GM12878 (cell line): ENCODE measurements around the gene ITGB2. TPM values are rescaled to one million over a fixed set of nuclear protein-coding genes. Genes with fewer than 3 reads are reported as not detected.
A peak's percentile ranks its signal among the peaks of the same experiment; 100 is the strongest.

ENCODE experiments used
- ATAC-seq: fragments of 200-7000 bp; cut with Tn5 transposase; 3 replicates; pipeline ENCODE4 v1.9.1; 2020; ENCODE audit warnings: mild to moderate bottlenecking, moderate library complexity
- BruUV-seq: library from RNA; stranded (reverse); fragments of 400-500 nt; replicated peaks from 2 replicates; lab custom pipeline; 2021; lab: Mats Ljungman, UMichigan
- CTCF ChIA-PET: fragments of 300-600 bp; sonication (Branson Sonifier 250); formaldehyde crosslinking; extraction: SDS; loops from one replicate; lab custom pipeline; 2021; ENCODE audit warnings: inconsistent platforms; lab: Yijun Ruan, JAX
- POLR2A ChIA-PET: fragments of 350-600 bp; formaldehyde crosslinking; extraction: SDS; loops from one replicate; lab custom pipeline; 2021; ENCODE audit warnings: inconsistent platforms; lab: Charles Lee
- RAD21 ChIA-PET: fragments of 300-600 bp; sonication (Branson Sonifier 250); formaldehyde crosslinking; loops from one replicate; lab custom pipeline; 2023; ENCODE audit warnings: antibody characterized with exemption; ENCODE audit not compliant: unreplicated experiment; lab: Charles Lee
- SMC1A ChIA-PET: fragments of 300-600 bp; sonication (Branson Sonifier 250); formaldehyde crosslinking; loops from one replicate; lab custom pipeline; 2023; ENCODE audit not compliant: unreplicated experiment, uncharacterized antibody; lab: Charles Lee
- DNase-seq: peaks from one replicate; pipeline ENCODE4 v3.0.0-alpha.2; 2011; ENCODE audit warnings: low read depth, low spot score
- FAIRE-seq: peaks from 3 replicates; lab custom pipeline; 2011; peaks lifted over from hg19 to GRCh38; lab: Jason Lieb, UNC
- H2AFZ ChIP-seq: 2 replicates; pipeline ENCODE4 v1.6.0; 2011; ENCODE audit warnings: low read depth, low read length, control low read depth; ENCODE audit not compliant: control insufficient read depth
- H3K27ac ChIP-seq: 2 replicates; pipeline ENCODE4 v1.5.1; 2011; ENCODE audit warnings: control low read depth; ENCODE audit not compliant: control insufficient read depth, insufficient read depth
- H3K27me3 ChIP-seq, 2 experiments: replicated peaks in 1 of 2; 2 replicates each; pipeline versions ENCODE4 v1.6.0 to v1.6.1; 2011; ENCODE audit warnings: low read length in 1 of 2; ENCODE audit not compliant: control insufficient read depth in 2 of 2, insufficient read depth in 2 of 2
- H3K36me3 ChIP-seq, 2 experiments: 2 replicates each; pipeline ENCODE4 v1.5.1; 2011; ENCODE audit warnings: low read length in 1 of 2; ENCODE audit not compliant: control insufficient read depth in 2 of 2, insufficient read depth in 2 of 2
- H3K4me1 ChIP-seq: 2 replicates; pipeline ENCODE4 v1.6.1; 2011; ENCODE audit warnings: mild to moderate bottlenecking, low read length, moderate library complexity, mixed read lengths; ENCODE audit not compliant: control insufficient read depth, insufficient read depth
- H3K4me2 ChIP-seq: 2 replicates; pipeline ENCODE4 v1.6.0; 2011; ENCODE audit warnings: control low read depth; ENCODE audit not compliant: control insufficient read depth, insufficient read depth
- H3K4me3 ChIP-seq: fragments of 200-600 bp; sonication (generic); 2 replicates; pipeline ENCODE4 v1.5.1; 2016
- H3K79me2 ChIP-seq: 2 replicates; pipeline ENCODE4 v1.6.0; 2011; ENCODE audit warnings: low read length; ENCODE audit not compliant: control insufficient read depth, insufficient read depth
- H3K9ac ChIP-seq: 2 replicates; pipeline ENCODE4 v1.8.0; 2011; ENCODE audit warnings: low read length, control low read depth, mixed read lengths; ENCODE audit not compliant: control insufficient read depth, insufficient read depth
- H3K9me3 ChIP-seq: replicated peaks from 3 replicates; pipeline ENCODE4 v1.5.1; 2011; ENCODE audit warnings: mild to moderate bottlenecking, low read length; ENCODE audit not compliant: control insufficient read depth, insufficient read depth
- H4K20me1 ChIP-seq: 2 replicates; pipeline ENCODE4 v1.6.0; 2011; ENCODE audit not compliant: control insufficient read depth, insufficient read depth
- CBX5 ChIP-seq: sonication (generic); IDR thresholded peaks from 2 replicates; pipeline ENCODE4 v1.6.1; 2016; ENCODE audit warnings: low read depth, moderate library complexity, mild to moderate bottlenecking, inconsistent platforms
- CTCF ChIP-seq, 3 experiments: IDR thresholded peaks in 2 of 3; conservative IDR thresholded peaks in 1 of 3; 2 replicates each; pipeline ENCODE4 v1.5.1; 2011; ENCODE audit warnings: low read depth in 3 of 3, low read length in 3 of 3, mild to moderate bottlenecking in 3 of 3, control low read depth in 2 of 3, moderate library complexity in 2 of 3, inconsistent platforms in 1 of 3, mixed read lengths in 1 of 3; ENCODE audit not compliant: control insufficient read depth in 2 of 3, insufficient read depth in 1 of 3; ENCODE audit errors: extremely low read depth in 1 of 3
- HDAC6 ChIP-seq: fragments of 200-600 bp; sonication (generic); IDR thresholded peaks from one replicate; pipeline ENCODE4 v1.8.0; 2017; ENCODE audit warnings: antibody characterized with exemption; ENCODE audit not compliant: unreplicated experiment
- MTA3 ChIP-seq: IDR thresholded peaks from 2 replicates; pipeline ENCODE4 v1.6.1; 2012; ENCODE audit warnings: low read length, inconsistent platforms, borderline replicate concordance
- NFYA ChIP-seq: IDR thresholded peaks from 2 replicates; pipeline ENCODE4 v1.6.1; 2011; ENCODE audit warnings: low read depth, mild to moderate bottlenecking, low read length, improper control_type of control experiment, borderline replicate concordance
- NR2C1 ChIP-seq: fragments of 450-650 bp; IDR thresholded peaks from 2 replicates; pipeline ENCODE4 v1.6.1; 2017; ENCODE audit warnings: antibody characterized with exemption, mild to moderate bottlenecking, moderate library complexity
- POLR2A ChIP-seq: IDR thresholded peaks from 2 replicates; pipeline ENCODE4 v1.6.1; 2011; ENCODE audit warnings: low read depth, mild to moderate bottlenecking, low read length
- RAD51 ChIP-seq: fragments of 450-650 bp; IDR thresholded peaks from 2 replicates; pipeline ENCODE4 v1.6.1; 2016; ENCODE audit warnings: moderate library complexity, mild to moderate bottlenecking, inconsistent platforms
- SIX5 ChIP-seq: IDR thresholded peaks from 2 replicates; pipeline ENCODE4 v1.6.1; 2011; ENCODE audit warnings: mild to moderate bottlenecking, low read depth, low read length, moderate library complexity; ENCODE audit not compliant: severe bottlenecking
- SRF ChIP-seq, 2 experiments: IDR thresholded peaks; 2 replicates each; pipeline ENCODE4 v1.6.1; 2011; ENCODE audit warnings: low read depth in 2 of 2, low read length in 2 of 2, mild to moderate bottlenecking in 1 of 2, moderate library complexity in 1 of 2
- TARDBP ChIP-seq: IDR thresholded peaks from 2 replicates; pipeline ENCODE4 v1.6.1; 2016; ENCODE audit warnings: borderline replicate concordance
- WRNIP1 ChIP-seq: IDR thresholded peaks from 2 replicates; pipeline ENCODE4 v1.6.1; 2011; ENCODE audit warnings: low read depth, low read length, improper control_type of control experiment, borderline replicate concordance
- WGBS: methylation state at CpG from one replicate; pipeline ENCODE4 v1.1.6; 2016; ENCODE audit warnings: low lambda C conversion rate; ENCODE audit not compliant: insufficient replicate concordance, insufficient coverage; ENCODE audit errors: missing lambda C conversion rate; 5-methylcytosine and 5-hydroxymethylcytosine counted together
- in situ Hi-C: fragments of 300-500 bp; cut with MboI; formaldehyde crosslinking; loops from 9 replicates; pipeline ENCODE4 v1.14.3; 2018; ENCODE audit warnings: mixed read lengths
- intact Hi-C: fragments of 100-400 bp; cut with micrococcal nuclease; formaldehyde crosslinking; loops from one replicate; pipeline ENCODE4 v1.14.2; 2022; ENCODE audit not compliant: unreplicated experiment
- polyA plus RNA-seq, 11 experiments: library from polyadenylated mRNA; depleted of rRNA in 4 of 11; unstranded in 6 of 11; stranded (reverse) in 5 of 11; fragments of >200 nt; fragmentation: Nextera tagmentation in 4 of 11; fragmentation: Illumina TruSeq in 1 of 11; extraction: Ambion mirVana in 4 of 11; extraction: Trizol in 1 of 11; gene quantifications; 1 replicate in 1 of 11; 2 replicates in 10 of 11; pipeline versions ENCODE4 v1.2.1 to v1.2.3, GENCODE V29; 2011 to 2016; ENCODE audit warnings: inconsistent platforms in 2 of 11, missing spikeins in 2 of 11, low read depth in 1 of 11
- total RNA-seq, 4 experiments: library from RNA; depleted of rRNA in 3 of 4; stranded (reverse); fragments of >200 nt in 3 of 4; fragmentation: Illumina TruSeq in 1 of 4; extraction: Trizol in 1 of 4; gene quantifications; 2 replicates each; pipeline versions ENCODE4 v1.2.1 to v1.2.3, GENCODE V29; 2013 to 2021
- TF ChIP-seq, protein P1 (sequence below): fragments of 450-650 bp; conservative IDR thresholded peaks from 2 replicates; pipeline ENCODE4 v1.6.1; 2017; ENCODE audit warnings: mild to moderate bottlenecking, moderate library complexity
- TF ChIP-seq, protein P2 (sequence below): IDR thresholded peaks from 2 replicates; pipeline ENCODE4 v1.6.1; 2012; ENCODE audit warnings: low read depth, low read length, improper control_type of control experiment
- TF ChIP-seq, protein P3 (sequence below): fragments of 450-650 bp; IDR thresholded peaks from 2 replicates; pipeline ENCODE4 v1.6.1; 2017; ENCODE audit warnings: low read depth, mild to moderate bottlenecking, moderate library complexity

Gene ITGB2
- total and polyA plus RNA-seq, 10 of the 15 experiments (the other 5 are each of a cell fraction or from before 2014, with no cell fraction given), result 8.0 to 172 (median 58.9) TPM

GRCh38 chr21:44943005-44943685 lies 22.4 kb upstream of the ITGB2 start (continued):
- TF ChIP-seq HDAC6, result no peak
- TF ChIP-seq, all 136 proteins: peak for 10

- Histone ChIP-seq H3K4me3 (peak overlapping the region; percentile 23; the same call in 1 of the 2 replicates), H3K9me3 (no peaks in the 10 kb centered on the region), H3K27me3 (no peaks in the 10 kb centered on the region), H3K4me2 (peak overlapping the region; percentile 64), H4K20me1 (peaks cover 3% of the 10 kb centered on the region; the same call in 1 of the 2 replicates), H3K36me3 (peaks cover 3 to 14% of the 10 kb centered on the region in 2 experiments; a peak in 2 of 4 replicates), H2AFZ (no peak overlapping the region), H3K27ac (no peak overlapping the region), H3K9ac (no peak overlapping the region), H3K4me1 (peaks cover 18% of the 10 kb centered on the region), H3K79me2 (peaks cover 35% of the 10 kb centered on the region)
- 44% methylated on average over 2 of the region's 2 CpGs for WGBS
- SMC1A ChIA-PET, result interaction anchor here (0.8 to 12.3 kb wide), 6 partner anchors 141 to 284 kb away, joined by 3 to 153 read pairs (median 3); partner anchors contain the start of gene UBE2G2
- RAD21 ChIA-PET, result interaction anchor here (1.1 to 3.6 kb wide), 4 partner anchors 11 to 195 kb away, joined by 3 to 14 read pairs (median 6); partner anchors contain the start of gene UBE2G2
- 0 out of 3 replicates have a peak, but pooled peaks have one; percentile 10 for ATAC-seq
- intact Hi-C loops, result no loop called here
- CTCF ChIA-PET, result interaction anchor here (0.6 to 11.8 kb wide), 6 partner anchors 8 to 196 kb away, joined by 3 to 235 read pairs (median 14); no protein-coding TSS in a partner anchor
- in situ Hi-C loops, result no loop called here
- DNase-seq, result no peak
- POLR2A ChIA-PET, result interaction anchor here (1.2 to 2.0 kb wide), 2 partner anchors 8 to 15 kb away, joined by 5 to 9 read pairs; no protein-coding TSS in a partner anchor
- FAIRE-seq, result no peak
- BruUV-seq, result no TSS peak
- TF ChIP-seq, protein P1, sequence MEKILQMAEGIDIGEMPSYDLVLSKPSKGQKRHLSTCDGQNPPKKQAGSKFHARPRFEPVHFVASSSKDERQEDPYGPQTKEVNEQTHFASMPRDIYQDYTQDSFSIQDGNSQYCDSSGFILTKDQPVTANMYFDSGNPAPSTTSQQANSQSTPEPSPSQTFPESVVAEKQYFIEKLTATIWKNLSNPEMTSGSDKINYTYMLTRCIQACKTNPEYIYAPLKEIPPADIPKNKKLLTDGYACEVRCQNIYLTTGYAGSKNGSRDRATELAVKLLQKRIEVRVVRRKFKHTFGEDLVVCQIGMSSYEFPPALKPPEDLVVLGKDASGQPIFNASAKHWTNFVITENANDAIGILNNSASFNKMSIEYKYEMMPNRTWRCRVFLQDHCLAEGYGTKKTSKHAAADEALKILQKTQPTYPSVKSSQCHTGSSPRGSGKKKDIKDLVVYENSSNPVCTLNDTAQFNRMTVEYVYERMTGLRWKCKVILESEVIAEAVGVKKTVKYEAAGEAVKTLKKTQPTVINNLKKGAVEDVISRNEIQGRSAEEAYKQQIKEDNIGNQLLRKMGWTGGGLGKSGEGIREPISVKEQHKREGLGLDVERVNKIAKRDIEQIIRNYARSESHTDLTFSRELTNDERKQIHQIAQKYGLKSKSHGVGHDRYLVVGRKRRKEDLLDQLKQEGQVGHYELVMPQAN, result no peak
- TF ChIP-seq SRF (IDR thresholded peaks at IDR 0.05; ENCODE audit: low read depth in 2 of 2, low read length in 2 of 2) (no peak), TARDBP (no peak), POLR2A (no peak), NFYA (no peak), CTCF (IDR thresholded peaks at IDR 0.05 in 2 of 3, conservative IDR thresholded peaks at IDR 0.05 in 1 of 3; ENCODE audit: control insufficient read depth in 2 of 3, extremely low read depth in 1 of 3, insufficient read depth in 1 of 3, low read depth in 3 of 3, low read length in 3 of 3) (no peak), CBX5 (no peak), RAD51 (peak; percentile 70), NR2C1 (no peak), MTA3 (no peak), SIX5 (no peak), WRNIP1 (no peak)
- TF ChIP-seq, protein P2, sequence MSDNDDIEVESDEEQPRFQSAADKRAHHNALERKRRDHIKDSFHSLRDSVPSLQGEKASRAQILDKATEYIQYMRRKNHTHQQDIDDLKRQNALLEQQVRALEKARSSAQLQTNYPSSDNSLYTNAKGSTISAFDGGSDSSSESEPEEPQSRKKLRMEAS, result 0 out of 2 replicates have a peak, but pooled peaks have one; percentile 30
- TF ChIP-seq, protein P3, sequence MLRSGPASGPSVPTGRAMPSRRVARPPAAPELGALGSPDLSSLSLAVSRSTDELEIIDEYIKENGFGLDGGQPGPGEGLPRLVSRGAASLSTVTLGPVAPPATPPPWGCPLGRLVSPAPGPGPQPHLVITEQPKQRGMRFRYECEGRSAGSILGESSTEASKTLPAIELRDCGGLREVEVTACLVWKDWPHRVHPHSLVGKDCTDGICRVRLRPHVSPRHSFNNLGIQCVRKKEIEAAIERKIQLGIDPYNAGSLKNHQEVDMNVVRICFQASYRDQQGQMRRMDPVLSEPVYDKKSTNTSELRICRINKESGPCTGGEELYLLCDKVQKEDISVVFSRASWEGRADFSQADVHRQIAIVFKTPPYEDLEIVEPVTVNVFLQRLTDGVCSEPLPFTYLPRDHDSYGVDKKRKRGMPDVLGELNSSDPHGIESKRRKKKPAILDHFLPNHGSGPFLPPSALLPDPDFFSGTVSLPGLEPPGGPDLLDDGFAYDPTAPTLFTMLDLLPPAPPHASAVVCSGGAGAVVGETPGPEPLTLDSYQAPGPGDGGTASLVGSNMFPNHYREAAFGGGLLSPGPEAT, result no peak
These were observed 21.9 kb upstream of the ITGB2 start for GRCh38 chr21:44942566-44942965.
